D341Med (cell line): Measurements from ENCODE around the gene MAZ.
"Not testable (repeated sequence)": the region's sequence is repeated elsewhere in the genome, so short reads cannot be mapped to it uniquely, and the experiment has no call there.

Source experiments
- DNase-seq: peaks from one replicate; pipeline ENCODE4 v3.0.0; 2012; ENCODE audit warnings: low spot score

The MAZ gene

GRCh38 chr16:29784901-29785500 is 21.3 kb upstream of the MAZ start:
- DNase-seq, result no peak

- not testable (repeated sequence) for DNase-seq
Measured at GRCh38 chr16:29787155-29787554, 19.2 kb upstream of the MAZ start.

GRCh38 chr16:29789775-29790182 is 16.6 kb upstream of the MAZ start:
- no peak for DNase-seq

DNA sequence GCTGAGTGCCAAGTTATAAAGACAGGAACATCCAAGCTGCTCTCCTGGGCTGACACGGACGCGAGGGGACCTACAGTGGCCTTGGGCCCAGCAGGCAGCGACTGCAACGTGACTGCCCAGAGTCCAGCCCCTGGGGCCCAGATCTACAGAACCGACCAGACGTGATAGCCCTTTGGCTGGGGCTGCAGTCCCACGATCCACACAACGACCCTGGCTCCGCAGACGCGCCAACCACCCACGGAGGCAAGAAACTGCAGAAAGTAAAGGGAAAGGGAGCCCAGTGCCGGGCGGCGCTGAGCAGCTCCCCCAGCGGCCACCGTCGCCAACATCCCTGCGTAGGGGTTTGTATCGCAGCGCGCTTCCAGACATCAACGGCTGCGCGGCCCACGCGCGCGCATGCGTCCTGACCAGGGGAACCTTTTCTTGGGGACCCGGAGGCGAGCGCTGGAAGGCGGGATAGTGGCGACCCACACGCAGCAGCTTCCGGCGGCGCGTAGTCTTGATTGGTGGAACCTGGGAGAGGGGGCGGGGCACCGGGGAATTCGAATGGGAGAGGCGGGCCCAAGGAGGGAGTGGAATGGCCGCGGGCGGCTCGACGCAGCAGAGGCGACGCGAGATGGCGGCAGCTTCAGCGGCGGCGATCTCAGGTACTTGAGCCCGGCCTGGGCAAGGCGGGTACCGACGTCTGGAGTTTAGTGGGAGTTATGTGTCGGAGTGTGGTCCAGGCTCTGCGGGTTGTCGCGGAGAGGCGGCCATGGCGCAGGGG is 16.0 kb upstream of the MAZ start, which contains the start of gene KIF22:
TSS of gene KIF22 (plus strand) at position 569 of the 766 bp plus-strand sequence. CDS start at position 578, 9 bp downstream.
- peak; percentile 98 for DNase-seq

DNA sequence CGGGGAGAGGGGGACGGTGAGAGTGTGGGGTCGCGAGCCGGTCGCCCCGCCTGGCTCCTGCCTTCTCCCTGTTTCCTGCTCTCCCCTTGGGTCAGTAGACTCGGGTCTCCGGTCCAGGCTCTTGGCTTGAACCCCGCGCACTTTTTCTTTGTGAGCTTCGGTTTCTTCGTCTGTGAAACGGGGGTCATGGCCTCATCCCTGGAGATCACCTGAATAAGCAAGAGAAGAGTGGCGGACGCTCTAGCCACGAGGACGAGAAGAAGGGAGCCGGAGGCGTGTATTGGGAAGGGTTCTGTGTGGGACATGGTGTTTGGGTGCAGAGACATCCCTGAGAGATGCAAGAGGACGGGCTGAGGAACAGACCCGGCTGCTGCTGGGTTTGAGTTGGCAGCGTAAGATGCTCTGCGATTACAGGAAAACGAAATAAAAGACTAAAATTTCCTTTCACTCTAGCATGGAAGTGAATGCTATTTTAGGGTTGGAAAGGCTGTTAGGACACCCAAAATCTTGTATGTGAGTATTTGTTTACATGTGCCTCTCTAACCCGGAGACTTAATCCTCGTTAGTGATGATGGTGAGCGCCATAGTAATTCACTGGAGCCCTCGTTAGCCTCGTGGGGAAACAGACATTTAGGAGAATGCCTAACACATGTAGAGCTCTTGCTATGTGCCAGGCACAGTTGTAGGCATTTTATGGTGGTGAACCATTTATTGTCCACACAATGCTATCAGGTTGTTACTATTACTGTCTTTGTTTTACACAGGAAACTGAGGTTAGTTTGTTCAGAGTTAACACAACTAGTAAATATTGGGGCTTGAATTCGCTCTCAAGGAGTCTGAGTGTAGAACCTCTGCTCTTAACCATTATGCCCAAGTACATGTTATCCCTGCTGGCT is 15.1 kb upstream of the MAZ start:
- peak; percentile 42 for DNase-seq

DNA sequence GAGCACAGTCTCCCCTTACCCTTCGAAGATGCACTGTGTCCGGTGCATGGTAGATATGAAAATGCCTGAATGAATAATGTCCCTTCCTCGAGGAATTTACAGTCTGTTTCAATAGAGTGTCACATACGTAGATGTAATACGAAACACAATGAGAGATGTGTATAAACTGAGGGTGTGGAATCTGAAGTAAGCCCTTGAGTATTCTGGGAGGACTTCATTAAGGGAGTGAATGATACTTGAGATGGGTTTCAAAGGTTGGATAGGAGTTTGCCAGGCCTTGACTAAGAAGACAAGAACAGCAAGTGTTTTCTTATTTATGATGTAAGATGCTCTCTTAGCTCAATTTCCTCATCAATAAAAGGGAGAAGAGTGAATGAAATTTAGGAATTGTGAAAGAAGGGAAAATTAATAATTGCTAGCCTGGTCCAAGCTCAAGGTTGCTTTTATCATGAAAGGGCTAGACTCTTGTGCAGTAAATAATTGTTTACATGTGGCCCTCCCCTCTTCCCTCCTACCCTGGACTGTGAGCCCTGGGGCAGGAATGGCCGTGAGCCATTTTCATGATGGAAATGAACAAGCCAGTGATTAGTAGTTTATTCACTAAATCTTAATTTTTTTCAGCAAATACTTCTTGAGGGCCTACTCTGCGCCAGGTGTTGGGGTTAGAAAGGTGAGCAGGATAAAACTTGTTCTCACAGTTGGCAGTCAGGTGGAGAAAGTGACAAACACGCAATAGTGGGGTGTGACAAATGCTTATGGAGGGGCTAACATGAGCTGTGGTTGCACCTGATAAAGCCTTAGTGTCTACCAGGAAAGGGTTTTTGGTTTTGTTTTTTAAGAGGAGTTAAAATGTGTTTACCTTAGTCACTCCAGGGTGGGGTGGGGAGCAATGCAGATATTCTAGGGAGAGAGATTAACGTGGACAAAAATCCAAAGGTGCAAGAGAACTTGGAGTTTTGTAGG is 14.2 kb upstream of the MAZ start:
- DNase-seq, result no peak

DNA sequence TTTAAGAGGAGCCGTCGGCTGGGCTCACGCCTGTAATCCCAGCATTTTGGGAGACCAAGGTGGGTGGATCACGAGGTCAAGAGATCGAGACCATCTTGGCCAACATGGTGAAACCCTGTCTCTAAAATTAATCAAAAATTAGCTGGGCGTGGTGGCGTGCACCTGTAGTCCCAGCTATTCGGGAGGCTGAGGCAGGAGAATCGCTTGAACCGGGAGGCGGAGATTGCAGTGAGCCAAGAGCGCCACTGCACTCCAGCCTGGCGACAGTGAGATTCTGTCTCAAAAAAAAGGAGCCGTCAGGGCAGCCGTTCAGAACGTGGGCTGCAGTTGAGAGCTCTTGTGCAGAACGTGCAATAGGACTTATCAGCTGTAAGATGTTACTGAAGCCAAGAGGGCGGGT is 13.2 kb upstream of the MAZ start:
- DNase-seq, result not testable (repeated sequence)

GRCh38 chr16:29794231-29794710 is 12.1 kb upstream of the MAZ start:
- DNase-seq, result no peak

DNA sequence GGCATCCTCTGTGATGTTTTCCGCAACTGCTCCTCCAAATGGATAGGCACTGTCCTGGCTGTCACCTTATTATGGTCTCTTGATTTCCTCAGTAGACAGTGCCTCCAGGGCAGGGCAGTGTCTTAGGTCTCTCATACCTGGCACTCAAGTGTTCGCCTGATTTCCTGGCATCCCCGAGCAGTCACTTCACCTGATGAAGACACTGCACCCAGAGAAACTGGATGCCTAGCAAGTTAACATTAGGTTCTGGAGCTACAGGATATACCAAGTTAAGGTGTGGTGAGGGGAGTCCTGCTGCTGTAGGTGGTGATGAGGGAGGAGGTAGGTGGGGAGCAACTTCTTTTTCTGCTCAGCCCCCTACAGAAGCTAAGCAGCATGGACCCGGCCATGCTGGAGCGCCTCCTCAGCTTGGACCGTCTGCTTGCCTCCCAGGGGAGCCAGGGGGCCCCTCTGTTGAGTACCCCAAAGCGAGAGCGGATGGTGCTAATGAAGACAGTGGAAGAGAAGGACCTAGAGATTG is 3.9 kb upstream of the MAZ start:
- DNase-seq, result no peak

DNA sequence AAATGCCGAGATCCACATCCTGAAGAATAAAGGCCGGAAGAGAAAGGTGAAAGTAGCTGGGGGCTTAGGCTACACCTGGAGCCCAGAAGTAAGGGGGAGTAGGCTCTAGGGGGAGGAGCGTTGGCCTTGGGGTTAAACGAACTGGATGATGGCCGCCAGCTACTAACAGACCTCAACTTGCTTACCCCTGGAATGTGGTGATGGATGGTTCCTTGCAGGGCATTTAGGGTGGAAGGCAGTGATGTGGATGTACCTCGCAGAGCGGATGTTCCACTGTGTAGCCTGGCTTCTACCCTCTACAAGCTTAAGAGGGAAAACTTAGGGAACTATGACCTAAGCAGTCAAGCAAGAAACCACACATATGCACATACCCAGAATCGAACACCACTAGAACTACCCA is 2.3 kb upstream of the MAZ start:
- DNase-seq, result no peak

GRCh38 chr16:29804455-29805231 is 1.7 kb upstream of the MAZ start:
- no peak for DNase-seq

DNA sequence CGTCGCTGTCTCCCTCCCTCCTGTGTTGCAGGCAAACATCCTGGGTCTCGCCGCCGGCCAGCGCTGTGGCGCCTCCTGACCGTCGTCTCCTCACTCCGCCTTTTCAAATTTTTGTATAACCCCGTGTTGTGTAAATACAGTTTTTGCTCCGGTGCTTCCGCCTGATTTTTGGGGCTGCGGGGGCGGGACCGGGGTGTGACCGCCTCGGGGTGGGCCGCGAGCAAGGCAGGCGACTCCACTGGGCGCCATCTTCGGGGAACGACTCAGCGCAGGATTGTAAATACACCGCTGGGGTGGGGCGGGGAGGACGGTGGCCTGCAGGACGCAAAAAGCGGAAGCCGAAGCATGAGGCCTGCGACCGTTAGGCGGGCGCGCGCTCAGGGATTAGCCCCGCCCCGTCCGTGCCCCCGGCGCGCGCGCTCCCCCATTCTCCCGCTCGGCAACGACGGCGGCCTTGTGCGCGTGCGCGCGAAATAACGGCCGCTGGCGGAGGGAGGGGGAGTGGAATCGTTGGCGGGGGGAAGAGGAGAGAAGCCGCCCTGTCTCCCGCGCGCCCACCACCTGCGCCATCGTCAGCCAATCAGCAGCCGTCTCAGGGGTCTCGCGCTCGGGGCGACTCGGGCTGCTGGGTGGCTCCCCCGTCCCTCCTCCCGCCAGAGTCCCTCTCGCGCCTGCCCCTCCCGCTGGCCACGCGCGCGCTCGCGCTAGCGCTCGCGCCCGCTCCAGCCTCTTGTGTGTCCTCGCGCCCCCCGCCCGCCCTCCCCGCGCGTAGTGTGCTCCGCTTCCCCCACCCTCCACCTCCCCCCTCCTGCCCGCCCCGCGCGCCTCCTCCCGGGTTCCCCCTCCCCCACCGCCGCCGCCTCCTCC is 864 bp upstream of the MAZ start:
- peak; percentile 93 for DNase-seq

DNA sequence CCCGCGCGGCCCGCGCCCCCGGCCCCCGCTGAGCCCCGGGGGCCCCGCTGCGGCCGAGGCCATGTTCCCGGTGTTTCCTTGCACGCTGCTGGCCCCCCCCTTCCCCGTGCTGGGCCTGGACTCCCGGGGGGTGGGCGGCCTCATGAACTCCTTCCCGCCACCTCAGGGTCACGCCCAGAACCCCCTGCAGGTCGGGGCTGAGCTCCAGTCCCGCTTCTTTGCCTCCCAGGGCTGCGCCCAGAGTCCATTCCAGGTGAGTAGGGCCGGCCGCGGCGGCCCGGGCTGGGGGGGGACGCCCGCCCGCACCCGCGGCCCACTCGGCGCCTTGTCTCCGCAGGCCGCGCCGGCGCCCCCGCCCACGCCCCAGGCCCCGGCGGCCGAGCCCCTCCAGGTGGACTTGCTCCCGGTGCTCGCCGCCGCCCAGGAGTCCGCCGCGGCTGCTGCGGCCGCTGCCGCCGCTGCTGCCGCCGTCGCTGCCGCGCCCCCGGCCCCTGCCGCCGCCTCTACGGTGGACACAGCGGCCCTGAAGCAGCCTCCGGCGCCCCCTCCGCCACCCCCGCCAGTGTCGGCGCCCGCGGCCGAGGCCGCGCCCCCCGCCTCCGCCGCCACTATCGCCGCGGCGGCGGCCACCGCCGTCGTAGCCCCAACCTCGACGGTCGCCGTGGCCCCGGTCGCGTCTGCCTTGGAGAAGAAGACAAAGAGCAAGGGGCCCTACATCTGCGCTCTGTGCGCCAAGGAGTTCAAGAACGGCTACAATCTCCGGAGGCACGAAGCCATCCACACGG is 504 bp downstream of the MAZ start:
- no peak for DNase-seq

- DNase-seq, result peak; percentile 42
Measured at GRCh38 chr16:29807426-29808218, 1.3 kb downstream of the MAZ start.

DNA sequence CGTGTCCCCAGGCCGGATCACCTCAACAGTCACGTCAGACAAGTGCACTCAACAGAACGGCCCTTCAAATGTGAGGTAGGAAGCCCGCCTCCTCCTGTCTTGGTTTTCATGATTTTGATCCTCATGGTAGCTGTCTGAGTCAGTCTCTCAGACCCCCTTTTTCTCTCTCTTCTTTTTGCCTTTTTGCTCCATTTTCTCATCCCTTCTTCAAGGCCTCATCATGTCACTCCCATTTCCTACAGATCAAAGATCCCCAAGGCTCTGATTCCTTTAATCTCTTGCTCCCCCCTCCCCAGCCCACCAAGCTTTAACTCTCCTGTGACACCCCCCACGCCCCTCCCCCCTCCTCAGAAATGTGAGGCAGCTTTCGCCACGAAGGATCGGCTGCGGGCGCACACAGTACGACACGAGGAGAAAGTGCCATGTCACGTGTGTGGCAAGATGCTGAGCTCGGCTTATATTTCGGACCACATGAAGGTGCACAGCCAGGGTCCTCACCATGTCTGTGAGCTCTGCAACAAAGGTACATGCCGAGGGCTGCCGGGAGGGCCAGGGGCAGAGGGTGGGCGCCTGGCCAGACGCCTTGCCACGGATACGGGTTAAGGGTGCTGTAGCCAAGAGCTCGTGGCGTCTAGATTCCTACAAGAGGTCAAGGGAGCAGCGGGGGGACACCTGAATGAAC is 2.0 kb downstream of the MAZ start:
- DNase-seq, result no peak

DNA sequence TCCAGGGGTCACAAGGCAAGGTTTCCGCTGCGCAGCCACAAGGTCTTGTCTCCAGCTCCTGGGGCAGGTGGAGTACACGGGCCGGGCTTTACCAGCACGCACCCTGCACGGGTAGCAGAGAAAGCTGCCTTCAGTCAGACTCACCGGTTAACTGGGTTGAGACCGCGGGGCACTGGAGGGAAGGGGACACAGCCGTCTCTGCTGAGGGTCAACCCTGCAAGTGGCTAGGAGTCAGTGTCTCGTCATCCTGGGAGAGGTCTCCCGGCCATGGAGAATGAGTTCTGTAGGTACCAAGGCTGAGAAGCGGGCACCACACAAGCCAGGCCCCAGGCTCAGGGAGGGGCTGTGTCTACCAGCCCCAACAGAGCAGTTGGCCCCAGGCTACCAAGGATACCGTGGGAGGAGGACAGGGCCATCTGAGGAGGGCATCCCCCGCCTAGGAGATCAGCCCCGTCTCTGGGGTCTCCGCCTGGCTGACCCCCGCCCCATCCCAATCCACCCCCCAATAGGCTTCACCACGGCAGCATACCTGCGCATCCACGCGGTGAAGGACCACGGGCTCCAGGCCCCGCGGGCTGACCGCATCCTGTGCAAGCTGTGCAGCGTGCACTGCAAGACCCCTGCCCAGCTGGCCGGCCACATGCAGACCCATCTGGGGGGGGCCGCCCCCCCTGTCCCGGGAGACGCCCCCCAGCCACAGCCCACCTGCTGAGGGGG is 2.9 kb downstream of the MAZ start:
- no peak for DNase-seq
